ENCODE measurements around the gene TMEM234.
A peak's percentile ranks its signal among the peaks of the same experiment; 100 is the strongest.
"Not testable (repeated sequence)": the region's sequence is repeated elsewhere in the genome, so short reads cannot be mapped to it uniquely, and the experiment has no call there.

Gene TMEM234

DNA sequence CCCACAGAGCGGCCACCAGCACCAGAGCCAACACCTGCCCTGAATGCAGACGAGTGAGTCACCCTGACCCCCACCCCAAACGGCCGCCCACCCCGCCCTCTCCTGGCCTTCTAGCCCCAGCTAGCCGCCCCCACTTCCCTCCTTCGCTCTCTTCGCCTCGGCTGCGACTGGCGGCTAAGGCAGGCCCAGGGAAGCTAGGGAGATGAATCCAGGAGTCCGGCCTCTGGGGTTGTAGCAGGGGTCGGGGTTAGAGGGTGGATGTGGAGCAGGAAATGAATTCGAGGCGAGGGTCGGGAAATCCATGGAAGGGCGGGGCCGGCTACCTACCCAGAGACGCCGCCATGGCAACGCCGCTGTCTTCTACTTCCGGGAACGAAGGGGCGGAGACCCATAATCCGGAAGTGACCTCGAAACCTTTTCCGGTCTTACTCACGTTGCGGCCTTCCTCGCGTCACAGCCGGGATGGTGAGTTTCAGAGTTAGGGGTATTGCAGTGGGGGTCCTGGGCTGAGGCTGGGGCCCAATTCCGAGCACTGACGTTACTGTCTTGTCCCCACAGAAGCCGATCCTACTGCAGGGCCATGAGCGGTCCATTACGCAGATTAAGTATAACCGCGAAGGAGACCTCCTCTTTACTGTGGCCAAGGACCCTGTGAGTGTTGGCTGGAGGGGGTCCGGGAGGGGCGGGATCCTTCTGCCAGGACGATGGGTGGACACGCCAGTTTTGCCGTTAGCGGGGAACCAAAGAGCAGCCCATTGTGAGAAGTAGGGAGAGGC lies at the start of gene TMEM234, which contains the start of gene EIF3I:
TMEM234 (minus strand) TSS at position 374 of the 776 bp plus-strand sequence; CDS start at position 343, 31 bp downstream.
EIF3I (plus strand) TSS at position 428 of the 776 bp plus-strand sequence; CDS start at position 463, 35 bp downstream.
- peak; percentile 84 for DNase-seq (ENCODE audit: low read depth)

- no peak for DNase-seq (ENCODE audit: low read depth)
Measured at GRCh38 chr1:32269744-32270143, 47.6 kb upstream of the TMEM234 start.

DNA sequence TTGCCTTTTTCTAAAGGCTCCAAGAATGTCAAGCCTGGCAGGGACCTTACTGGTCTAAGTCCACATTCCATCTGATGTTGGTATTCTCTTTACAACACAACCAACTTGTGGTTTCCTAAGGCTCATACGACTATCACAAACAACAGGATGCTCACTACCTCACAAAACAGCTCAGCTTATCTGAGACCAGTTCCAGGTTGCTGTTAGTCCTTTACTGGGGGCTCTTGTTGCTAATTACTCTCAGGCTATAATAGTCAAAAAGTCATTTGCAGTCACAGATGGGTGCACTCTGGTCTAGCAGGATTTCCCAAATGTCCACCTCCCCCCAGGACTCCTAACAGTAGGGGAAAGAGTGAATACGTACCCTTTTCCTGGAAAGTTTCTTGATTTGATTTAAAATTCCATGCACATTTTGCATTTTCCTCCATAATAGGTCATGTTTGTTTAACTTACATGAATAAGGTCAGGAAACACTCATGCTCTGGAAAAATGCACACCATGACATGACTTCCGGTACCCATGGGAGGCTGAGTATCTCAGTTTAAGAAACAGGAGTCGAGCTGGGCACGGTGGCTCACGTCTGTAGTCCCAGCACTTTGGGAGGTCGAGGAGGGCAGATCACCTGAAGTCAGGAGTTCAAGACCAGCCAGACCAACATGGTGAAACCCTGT lies 44.9 kb upstream of the TMEM234 start:
- no peak for DNase-seq (ENCODE audit: low read depth)

- no peak for DNase-seq (ENCODE audit: low read depth)
Measured at GRCh38 chr1:32265846-32266245, 43.7 kb upstream of the TMEM234 start.

DNA sequence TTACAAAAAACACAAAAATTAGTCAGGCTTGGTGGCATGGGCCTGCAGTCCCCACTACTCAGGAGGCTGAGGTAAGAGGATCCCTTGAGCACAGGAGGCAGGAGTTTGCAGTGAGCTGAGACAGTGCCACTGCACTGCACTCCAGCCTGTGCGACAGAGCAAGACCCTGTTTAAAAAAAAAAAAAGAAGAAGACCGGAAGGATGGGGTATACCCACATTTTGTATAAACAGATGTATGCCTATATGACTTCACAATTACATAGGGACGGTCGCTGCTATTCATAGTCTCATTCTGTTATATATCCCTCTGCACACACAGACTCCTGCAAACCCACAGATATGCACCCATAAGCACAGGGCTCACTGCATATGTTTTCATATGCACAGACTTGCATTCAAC lies 41.6 kb upstream of the TMEM234 start:
- DNase-seq (ENCODE audit: low read depth): no peak

GRCh38 chr1:32263236-32263593 lies 41.1 kb upstream of the TMEM234 start:
- DNase-seq (ENCODE audit: low read depth): not testable (repeated sequence)

GRCh38 chr1:32257227-32257508 lies 35.0 kb upstream of the TMEM234 start:
- no peak for DNase-seq (ENCODE audit: low read depth)

DNA sequence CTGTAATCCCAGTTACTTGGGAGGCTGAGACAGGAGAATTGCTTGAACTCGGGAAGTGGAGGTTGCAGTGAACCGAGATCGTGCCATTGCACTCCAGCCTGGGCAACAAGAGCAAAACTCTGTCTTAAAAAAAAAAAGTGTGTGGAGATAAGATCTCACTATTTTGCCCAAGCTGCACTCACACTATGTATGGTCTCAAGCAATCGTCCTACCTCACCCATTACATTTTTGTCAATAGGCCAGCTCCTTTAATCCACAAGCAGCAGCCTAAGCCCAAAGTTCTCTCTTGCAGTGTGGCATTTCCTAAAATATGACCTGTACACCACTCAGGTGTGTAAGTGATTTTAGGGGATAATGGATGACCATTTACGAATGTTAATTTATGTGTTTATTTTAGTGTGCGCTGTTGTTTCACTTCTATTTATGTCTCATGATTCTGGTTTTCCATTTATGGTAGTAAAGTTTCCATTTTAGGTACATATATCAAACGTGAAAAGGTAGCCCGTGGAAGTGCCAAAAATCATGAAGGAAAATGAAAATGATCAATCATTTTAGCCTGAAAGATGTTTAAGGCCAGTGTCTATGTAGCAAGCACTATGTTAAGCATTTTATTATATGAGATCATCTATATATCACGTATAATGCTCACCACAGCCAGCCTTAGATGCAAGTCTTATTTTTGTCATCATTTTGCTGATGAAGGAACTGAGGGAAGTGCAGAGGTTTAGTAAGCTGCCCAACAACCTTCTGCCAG lies 34.5 kb upstream of the TMEM234 start:
- DNase-seq (ENCODE audit: low read depth): no peak

- DNase-seq (ENCODE audit: low read depth): no peak
Measured at GRCh38 chr1:32255072-32256071, 33.2 kb upstream of the TMEM234 start.

DNA sequence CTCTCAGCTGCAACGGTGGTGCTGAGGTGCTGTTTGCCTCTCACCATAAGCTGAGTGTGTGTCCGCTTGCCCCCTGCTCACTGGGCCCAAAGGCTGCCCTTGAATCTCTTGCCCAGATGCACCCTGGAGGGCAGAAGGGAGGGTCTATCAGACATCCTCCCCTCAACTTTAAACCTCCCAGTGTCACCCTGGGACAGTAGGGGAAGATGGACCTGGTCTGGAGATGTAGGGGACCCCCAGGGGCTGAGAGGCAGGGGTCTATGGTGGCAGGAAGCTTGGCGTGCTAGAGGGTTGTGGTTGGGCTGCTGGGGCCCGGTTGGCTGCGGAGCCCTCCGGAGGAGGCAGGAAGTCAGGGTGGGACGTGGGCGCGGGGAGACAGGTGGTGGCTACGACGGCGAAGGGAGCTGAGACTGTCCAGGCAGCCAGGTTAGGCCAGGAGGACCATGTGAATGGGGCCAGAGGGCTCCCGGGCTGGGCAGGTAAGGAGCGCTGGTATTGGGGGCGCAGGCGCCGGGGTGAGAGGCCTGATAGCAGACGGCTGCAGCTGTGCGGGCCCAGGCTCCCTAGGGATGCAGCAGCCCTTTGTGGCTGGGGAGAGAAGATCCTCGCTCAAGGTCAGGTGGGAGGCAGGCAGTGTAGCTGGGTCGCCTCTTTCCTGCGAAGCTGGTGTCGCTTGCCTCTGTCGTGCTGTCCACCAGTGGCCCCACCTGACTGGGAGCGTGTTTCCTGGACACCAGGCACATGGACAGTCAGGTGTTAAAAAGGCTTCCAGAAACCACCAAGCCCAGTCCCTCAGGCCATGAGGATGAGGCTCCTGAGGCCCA lies 29.0 kb upstream of the TMEM234 start, which contains the start of gene LCK:
LCK (plus strand) TSS at position 373 of the 824 bp plus-strand sequence. CDS start 23,065 bp downstream, outside the sequence.
- no peak for DNase-seq (ENCODE audit: low read depth)

DNA sequence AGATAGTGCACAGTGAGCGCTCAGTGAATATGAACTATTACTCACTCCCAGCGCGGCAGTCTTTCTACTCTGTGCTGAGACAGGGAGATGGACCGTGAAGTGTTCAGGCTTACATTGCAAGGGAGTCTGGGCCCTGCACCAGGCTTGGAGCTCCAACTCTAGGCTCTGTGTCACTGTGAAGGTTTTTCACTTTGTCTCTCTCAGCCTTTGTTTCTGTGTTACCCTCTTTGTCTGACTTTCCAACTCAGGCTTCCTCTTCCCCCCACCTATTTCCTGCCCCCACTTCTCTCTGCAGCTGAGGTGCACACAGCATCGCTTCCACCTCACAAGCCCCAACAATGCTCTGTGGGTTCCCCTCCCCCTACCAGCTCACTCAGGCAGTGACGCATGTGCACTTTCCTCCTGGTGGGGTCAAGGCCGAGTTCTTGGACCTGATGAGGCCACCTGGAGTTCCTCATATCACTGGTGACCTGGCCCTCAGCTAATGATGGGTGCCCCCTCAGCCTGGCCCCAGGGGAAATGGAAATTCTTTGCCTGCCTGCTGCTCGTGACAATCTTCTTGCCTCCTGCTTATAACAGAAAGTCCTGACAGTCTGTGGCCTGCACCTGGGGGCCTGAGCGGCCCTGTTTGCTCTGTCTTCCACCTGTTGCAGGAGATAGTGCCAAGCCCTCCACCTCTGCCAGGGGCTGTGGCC lies 27.8 kb upstream of the TMEM234 start:
- DNase-seq (ENCODE audit: low read depth): no peak

DNA sequence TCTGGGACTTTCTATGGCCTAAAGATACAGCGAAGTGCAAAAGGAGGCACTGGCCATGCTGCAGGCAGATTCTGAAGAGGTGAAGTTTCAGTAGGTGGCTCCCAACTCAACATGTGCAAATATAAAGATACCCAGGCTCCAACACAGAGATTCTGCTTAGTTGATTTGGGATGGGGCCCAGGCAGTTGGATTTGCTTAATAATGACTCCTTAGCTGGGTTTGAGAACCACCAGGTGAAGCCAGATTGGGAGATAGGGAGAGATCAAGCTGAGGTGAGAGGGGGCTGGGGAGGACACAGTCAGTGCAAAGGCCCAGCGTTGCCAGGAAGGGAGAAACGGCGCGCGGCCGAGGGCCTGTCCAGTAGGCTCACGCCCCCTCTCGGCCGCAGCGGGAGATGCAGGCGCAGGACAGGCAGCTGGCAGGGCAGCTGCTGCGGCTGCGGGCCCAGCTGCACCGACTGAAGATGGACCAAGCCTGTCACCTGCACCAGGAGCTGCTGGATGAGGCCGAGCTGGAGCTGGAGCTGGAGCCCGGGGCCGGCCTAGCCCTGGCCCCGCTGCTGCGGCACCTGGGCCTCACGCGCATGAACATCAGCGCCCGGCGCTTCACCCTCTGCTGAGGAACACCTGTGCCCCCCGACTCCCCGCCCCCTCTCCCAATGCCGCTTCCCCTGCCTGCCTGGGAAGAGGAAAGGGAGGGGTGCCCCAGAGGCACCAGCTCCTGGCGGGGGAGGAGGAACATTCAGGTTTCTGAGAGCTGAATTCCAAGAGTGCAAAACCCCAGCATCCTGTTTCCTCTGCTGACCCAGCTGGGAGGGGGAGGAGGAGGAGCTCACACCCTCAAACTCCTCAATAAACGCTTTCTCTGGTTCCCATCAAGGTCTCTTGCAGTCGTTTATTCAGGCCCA lies 26.1 kb upstream of the TMEM234 start:
- peak; percentile 44 for DNase-seq (ENCODE audit: low read depth)

- DNase-seq (ENCODE audit: low read depth): no peak
Measured at GRCh38 chr1:32247452-32247851, 25.3 kb upstream of the TMEM234 start.

DNA sequence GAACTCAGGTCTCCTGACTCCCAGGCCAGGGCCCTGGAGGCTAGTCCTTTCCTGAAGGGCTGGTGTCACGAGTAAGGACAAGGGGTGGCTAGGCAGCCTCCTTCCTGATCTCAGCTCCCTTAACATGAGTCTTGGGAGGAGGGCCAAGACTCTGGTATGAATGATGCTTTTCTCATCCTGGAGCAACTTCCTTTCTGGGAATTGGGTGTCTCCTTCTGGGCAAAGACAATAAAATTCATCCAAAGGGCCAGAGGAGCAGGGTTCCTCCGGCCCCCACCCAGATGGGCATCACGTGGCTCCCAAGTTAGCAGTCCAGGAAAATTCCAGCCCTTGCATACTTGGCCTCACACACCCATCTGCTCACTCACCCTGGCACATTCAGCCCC lies 24.7 kb upstream of the TMEM234 start, which contains the start of gene FAM167B:
FAM167B (plus strand) TSS at position 335 of the 386 bp plus-strand sequence. CDS start 200 bp downstream, outside the sequence.
- DNase-seq (ENCODE audit: low read depth): no peak

DNA sequence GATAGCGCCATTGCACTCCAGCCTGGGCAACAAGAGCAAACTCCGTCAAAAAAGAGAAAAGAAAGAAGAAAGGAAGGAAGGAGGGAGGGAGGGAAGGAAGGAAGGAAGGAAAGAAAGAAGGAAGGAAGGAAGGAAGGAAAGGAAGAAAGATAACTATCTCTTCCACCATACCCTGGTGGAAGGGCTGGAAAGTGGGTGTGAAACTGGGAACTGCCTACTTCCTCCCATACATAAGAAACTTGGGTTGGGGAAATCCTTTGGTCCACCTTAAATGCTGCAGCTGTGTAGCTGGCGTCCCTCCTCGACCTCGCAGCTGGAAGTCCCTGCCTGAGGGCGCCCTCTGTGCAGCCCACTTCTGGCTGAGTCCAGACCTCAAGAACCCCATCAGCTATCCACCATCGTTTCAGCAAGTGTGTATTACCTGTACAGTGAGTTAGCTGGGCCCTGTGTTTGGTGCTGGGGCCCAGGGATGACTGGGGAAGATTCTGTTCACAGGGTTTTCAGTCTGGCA lies 20.2 kb upstream of the TMEM234 start:
- DNase-seq (ENCODE audit: low read depth): no peak

DNA sequence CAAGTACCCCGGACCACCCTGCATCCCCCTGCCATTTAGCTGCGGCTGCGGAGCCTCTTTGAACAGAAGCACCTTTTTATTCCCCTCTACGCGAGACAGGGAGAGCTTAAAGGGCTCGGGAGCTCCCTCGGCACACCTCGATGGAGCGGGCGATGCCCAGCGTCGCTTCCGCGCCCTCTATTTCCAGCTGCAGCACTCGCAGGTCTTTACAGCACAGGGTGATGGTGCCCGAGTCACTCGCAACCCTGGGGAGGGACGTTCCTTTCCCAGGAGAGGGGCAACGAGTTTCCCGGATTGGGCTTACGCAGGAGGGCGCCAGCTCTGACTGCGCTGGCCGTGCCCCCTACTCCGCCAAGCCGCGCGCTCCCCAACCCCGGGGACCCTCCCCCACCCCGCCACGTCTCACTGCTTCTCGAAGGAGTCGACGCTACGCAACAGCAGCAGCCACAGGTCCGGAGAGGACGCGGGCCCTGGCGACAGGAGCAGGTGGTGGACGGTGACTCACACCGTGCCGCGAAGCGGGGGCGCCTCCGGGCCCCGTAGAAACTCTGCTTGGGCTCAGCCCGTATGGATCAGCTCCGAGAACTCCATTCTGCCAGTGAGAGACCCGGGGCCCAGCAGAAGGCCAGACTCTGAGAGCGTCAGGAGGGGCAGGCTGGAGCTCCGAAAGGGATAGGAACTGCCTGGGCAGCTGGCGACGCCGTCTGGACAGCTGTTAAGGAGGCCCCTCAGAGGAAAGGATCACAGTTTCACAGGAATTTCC lies 19.0 kb upstream of the TMEM234 start:
- DNase-seq (ENCODE audit: low read depth): no peak

DNA sequence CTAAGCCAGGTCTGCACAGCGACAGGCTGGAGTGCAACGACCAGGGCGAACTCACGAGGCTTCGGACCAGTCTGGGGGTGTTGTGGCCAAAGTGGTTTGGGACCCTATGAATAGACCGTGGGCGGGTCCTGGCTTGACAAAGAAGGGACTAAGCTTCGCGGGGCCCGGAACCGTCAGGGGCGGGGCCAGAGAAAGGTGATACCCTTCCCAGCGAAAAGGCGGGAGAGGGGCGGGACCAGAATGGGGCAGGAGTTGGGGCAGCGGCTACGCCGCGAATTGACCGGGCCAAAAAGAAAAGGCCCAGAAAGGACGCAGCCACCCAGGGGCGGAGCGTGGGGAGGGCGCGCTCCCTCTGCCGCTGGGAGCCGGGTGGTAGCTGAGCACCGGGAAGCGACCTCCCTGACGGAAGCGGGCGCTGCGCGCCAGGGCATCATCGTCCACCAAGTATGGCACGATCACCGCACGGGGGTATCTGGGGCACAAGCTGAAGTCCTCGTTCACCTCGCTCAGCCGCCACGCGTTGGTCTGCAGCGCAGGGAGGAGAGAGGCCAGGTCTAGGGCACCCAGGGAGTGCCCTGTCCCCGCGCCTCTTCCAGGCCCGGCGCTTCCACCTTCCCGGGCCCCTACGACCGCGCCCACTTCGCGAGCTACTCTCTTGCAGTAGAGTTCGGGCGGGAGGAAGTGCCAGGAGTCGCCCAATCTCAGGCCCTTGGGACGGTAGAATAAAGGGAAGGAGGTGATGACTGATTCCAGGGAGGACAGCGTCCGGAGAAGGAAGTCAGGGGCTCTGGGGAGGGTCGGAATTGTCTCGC lies 18.2 kb upstream of the TMEM234 start:
- DNase-seq (ENCODE audit: low read depth): no peak

All from CMK (cell line).